Mammary epithelial cell (primary cell): ENCODE measurements around the gene WDR55.

Experiments used
- EZH2 ChIP-seq: IDR thresholded peaks from 2 replicates; pipeline ENCODE4 v1.6.1; 2012; ENCODE audit warnings: low read length, inconsistent platforms, borderline replicate concordance
- TF ChIP-seq, protein P1 (sequence below), 2 donors: IDR thresholded peaks in 1 of 2; conservative IDR thresholded peaks in 1 of 2; 2 replicates each; pipeline ENCODE4 v1.5.1; 2011 to 2012; ENCODE audit warnings: inconsistent platforms in 2 of 2, low read length in 2 of 2, mild to moderate bottlenecking in 2 of 2, control low read depth in 1 of 2, low read depth in 1 of 2; ENCODE audit not compliant: insufficient read depth in 1 of 2; ENCODE audit errors: extremely low read depth in 1 of 2

DNA sequence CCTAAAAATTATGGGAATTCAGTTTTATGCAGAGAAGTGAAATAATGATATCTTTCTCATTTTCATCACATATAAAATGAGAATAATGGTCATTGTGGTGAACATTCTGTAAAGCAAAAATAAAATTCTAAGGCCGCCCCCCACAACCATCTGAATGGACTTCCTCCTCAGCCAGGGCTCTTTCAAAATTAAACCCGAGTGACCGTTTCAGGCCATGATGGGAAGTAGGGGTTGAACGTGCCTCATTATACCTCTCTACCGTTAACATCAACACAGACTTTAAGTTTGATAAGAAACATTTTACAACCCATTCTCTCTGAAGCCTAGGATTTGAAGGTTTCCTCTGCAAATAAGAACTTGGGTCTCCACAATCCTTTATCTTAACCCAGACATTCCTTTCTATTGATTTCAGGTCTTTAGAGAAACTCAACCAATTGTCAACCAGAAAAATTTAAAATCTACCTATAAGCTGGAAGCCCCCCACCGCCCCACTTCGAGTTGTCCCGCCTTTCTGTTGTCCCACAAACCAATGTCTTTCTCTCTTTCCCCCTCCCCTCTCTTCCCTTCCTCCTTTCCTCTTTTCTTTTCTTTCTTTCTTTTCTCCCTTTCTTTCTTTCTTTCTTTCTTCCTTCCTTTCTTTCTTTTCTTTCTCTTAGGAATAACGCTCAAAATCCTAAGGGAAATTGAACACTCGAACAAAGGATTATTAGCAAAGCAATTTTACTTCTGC is 27.2 kb upstream of the WDR55 start:
- TF ChIP-seq, protein P1, sequence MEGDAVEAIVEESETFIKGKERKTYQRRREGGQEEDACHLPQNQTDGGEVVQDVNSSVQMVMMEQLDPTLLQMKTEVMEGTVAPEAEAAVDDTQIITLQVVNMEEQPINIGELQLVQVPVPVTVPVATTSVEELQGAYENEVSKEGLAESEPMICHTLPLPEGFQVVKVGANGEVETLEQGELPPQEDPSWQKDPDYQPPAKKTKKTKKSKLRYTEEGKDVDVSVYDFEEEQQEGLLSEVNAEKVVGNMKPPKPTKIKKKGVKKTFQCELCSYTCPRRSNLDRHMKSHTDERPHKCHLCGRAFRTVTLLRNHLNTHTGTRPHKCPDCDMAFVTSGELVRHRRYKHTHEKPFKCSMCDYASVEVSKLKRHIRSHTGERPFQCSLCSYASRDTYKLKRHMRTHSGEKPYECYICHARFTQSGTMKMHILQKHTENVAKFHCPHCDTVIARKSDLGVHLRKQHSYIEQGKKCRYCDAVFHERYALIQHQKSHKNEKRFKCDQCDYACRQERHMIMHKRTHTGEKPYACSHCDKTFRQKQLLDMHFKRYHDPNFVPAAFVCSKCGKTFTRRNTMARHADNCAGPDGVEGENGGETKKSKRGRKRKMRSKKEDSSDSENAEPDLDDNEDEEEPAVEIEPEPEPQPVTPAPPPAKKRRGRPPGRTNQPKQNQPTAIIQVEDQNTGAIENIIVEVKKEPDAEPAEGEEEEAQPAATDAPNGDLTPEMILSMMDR (conservative IDR thresholded peaks at IDR 0.05 in 1 of 2, IDR thresholded peaks at IDR 0.05 in 1 of 2; ENCODE audit: extremely low read depth in 1 of 2, insufficient read depth in 1 of 2, low read depth in 1 of 2, low read length in 2 of 2) = no peak
- no peak for TF ChIP-seq EZH2
